ENCODE measurements around the gene RPS6KL1. TPM values are rescaled to one million over a fixed set of nuclear protein-coding genes. Genes with fewer than 3 reads are reported as not detected.

The RPS6KL1 gene
- total RNA-seq, 1 donor from 2014 or later, result 6.4 TPM

- no peak for TF ChIP-seq CTCF (IDR thresholded peaks at IDR 0.05)
- TF ChIP-seq EZH2 (IDR thresholded peaks at IDR 0.05), result peak; percentile 30
- no peak for TF ChIP-seq EZH2phosphoT487 (IDR thresholded peaks at IDR 0.05)
- Mint-ChIP-seq H3K9me3 (no peaks in the 10 kb centered on the region), H3K4me1 (peaks cover 22% of the 10 kb centered on the region), H3K4me3 (peak within 1 kb of the TSS; percentile 76), H3K27me3 (ENCODE audit: insufficient read depth, low read depth) (peaks cover 10% of the 10 kb centered on the region), H3K36me3 (no peaks in the 10 kb centered on the region), H3K27ac (peak within 1 kb of the TSS; percentile 14)
- Histone ChIP-seq H3K27ac (no peak within 1 kb of the TSS), H3K27me3 (peaks cover 48% of the 10 kb centered on the region), H2AFZ (replicated peaks) (peak within 1 kb of the TSS; percentile 91), H3K79me2 (ENCODE audit: low read depth) (no peaks in the 10 kb centered on the region), H3K4me1 (peaks cover 22% of the 10 kb centered on the region), H3K36me3 (no peaks in the 10 kb centered on the region), H3K9me3 (ENCODE audit: low read depth) (no peaks in the 10 kb centered on the region), H3K4me2 (peak within 1 kb of the TSS; percentile 78), H4K20me1 (ENCODE audit: low read depth) (no peaks in the 10 kb centered on the region), H3F3A (ENCODE audit: low read depth) (peaks cover 11% of the 10 kb centered on the region), H3K9ac (no peak within 1 kb of the TSS), H3K4me3 (peak within 1 kb of the TSS; percentile 46)
- peak; percentile 90 for DNase-seq (ENCODE audit: low spot score)
These were observed 32.4 kb upstream of the RPS6KL1 start, which contains the start of gene PGF for GRCh38 chr14:74955229-74956026. PGF (minus strand) TSS chr14:74955597; CDS start chr14:74955242, 355 bp downstream.

DNA sequence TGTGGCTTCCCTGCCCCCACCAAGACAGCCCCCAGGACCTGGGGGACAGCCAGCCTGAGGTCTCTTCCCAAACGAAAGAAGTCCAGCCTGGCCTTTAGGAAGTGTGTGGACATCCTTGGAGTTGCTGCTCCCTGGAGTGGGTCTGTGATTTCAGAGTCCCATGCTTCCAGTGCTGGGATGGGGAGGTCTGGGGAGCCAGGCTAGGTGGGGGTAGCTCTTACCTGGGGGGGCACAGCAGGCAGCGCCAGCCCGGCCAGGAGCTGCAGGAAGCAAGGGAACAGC is 31.8 kb upstream of the RPS6KL1 start:
- Histone ChIP-seq H3K4me1 (peaks cover 22% of the 10 kb centered on the region), H3K79me2 (ENCODE audit: low read depth) (no peaks in the 10 kb centered on the region), H3K4me2 (peak overlapping the region; percentile 78), H3K4me3 (peak overlapping the region; percentile 46), H3K36me3 (no peaks in the 10 kb centered on the region), H3K27ac (no peak overlapping the region), H2AFZ (replicated peaks) (no peak overlapping the region), H3K9me3 (ENCODE audit: low read depth) (no peaks in the 10 kb centered on the region), H3K9ac (no peak overlapping the region), H3F3A (ENCODE audit: low read depth) (peaks cover 11% of the 10 kb centered on the region), H3K27me3 (peaks cover 48% of the 10 kb centered on the region), H4K20me1 (ENCODE audit: low read depth) (no peaks in the 10 kb centered on the region)
- no peaks in the 10 kb centered on the region for H3K36me3 Mint-ChIP-seq
- H3K27ac Mint-ChIP-seq, result no peak overlapping the region
- H3K27me3 Mint-ChIP-seq (ENCODE audit: insufficient read depth, low read depth), result peaks cover 10% of the 10 kb centered on the region
- DNase-seq (ENCODE audit: low spot score), result no peak
- peaks cover 26% of the 10 kb centered on the region for H3K4me1 Mint-ChIP-seq
- peak overlapping the region; percentile 70 for H3K4me3 Mint-ChIP-seq
- H3K9me3 Mint-ChIP-seq, result no peaks in the 10 kb centered on the region
- TF ChIP-seq EZH2 (IDR thresholded peaks at IDR 0.05) (no peak), CTCF (IDR thresholded peaks at IDR 0.05) (no peak), EZH2phosphoT487 (IDR thresholded peaks at IDR 0.05) (no peak)

DNA sequence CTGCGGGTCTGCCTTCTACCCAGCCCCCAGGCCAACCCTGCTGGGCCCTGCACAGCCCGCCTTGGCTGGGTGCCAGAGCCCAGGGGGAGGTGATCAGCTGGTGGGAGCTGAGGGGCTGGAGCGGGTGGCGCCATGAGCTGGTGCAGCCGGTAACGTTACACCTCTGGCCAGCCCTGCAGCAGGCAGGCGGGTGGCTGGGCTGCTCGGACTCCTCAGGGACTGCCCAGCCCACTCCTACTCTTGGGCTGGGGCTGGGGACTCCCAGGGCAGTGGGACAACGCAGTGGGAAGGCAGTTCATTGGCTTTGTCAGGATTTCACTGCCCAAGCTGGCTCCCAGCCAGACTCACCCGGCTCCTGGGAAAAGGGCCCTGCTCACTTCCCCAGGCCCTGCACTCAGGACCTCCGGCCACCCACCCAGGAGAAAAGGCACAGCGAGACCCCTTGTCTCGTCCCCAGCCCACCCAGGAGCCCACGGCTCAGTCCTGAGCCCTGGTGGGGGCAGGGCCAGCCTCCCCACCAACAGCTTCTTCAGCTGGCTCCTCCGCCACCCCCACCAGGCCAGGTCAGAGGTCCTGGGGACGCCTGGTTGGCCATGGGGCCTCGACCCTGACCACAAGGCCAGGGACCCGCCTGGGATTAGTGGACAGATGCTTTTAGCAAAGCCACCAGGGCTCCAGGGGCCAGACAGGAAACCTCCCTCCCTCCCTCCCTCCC is 31.3 kb upstream of the RPS6KL1 start:
- Histone ChIP-seq H3K4me1 (peaks cover 22% of the 10 kb centered on the region), H3F3A (ENCODE audit: low read depth) (peaks cover 11% of the 10 kb centered on the region), H3K9me3 (ENCODE audit: low read depth) (no peaks in the 10 kb centered on the region), H4K20me1 (ENCODE audit: low read depth) (no peaks in the 10 kb centered on the region), H3K4me3 (no peak overlapping the region), H2AFZ (replicated peaks) (no peak overlapping the region), H3K4me2 (peak overlapping the region; percentile 78), H3K36me3 (no peaks in the 10 kb centered on the region), H3K27me3 (peaks cover 48% of the 10 kb centered on the region), H3K9ac (no peak overlapping the region), H3K79me2 (ENCODE audit: low read depth) (no peaks in the 10 kb centered on the region), H3K27ac (no peak overlapping the region)
- TF ChIP-seq CTCF (IDR thresholded peaks at IDR 0.05) (no peak), EZH2 (IDR thresholded peaks at IDR 0.05) (no peak), EZH2phosphoT487 (IDR thresholded peaks at IDR 0.05) (no peak)
- peak; percentile 65 for DNase-seq (ENCODE audit: low spot score)
- H3K27me3 Mint-ChIP-seq (ENCODE audit: insufficient read depth, low read depth), result peaks cover 10% of the 10 kb centered on the region
- H3K36me3 Mint-ChIP-seq, result no peaks in the 10 kb centered on the region
- peaks cover 26% of the 10 kb centered on the region for H3K4me1 Mint-ChIP-seq
- H3K4me3 Mint-ChIP-seq, result no peak overlapping the region
- H3K27ac Mint-ChIP-seq, result no peak overlapping the region
- H3K9me3 Mint-ChIP-seq, result no peaks in the 10 kb centered on the region

All from neural progenitor cell (in vitro differentiated cells).